Effector CD8-positive, alpha-beta T cell (primary cell): ENCODE results near the gene MRPL43.

Experiments
- DNase-seq: peaks from one replicate; lab custom pipeline; 2025; lab: John Stamatoyannopoulos, UW

Gene MRPL43

GRCh38 chr10:101020427-101021075 is 33.3 kb upstream of the MRPL43 start:
- DNase-seq: no peak

- no peak for DNase-seq
Observed at GRCh38 chr10:101019440-101019703, 32.1 kb upstream of the MRPL43 start.

- DNase-seq: peak; percentile 28
Observed at GRCh38 chr10:101018600-101019439, 31.5 kb upstream of the MRPL43 start.

GRCh38 chr10:101018118-101018599 is 30.9 kb upstream of the MRPL43 start:
- DNase-seq: no peak

GRCh38 chr10:101016814-101017213 is 29.5 kb upstream of the MRPL43 start:
- DNase-seq: no peak

GRCh38 chr10:101015582-101015973 is 28.3 kb upstream of the MRPL43 start:
- no peak for DNase-seq

GRCh38 chr10:101014966-101015581 is 27.8 kb upstream of the MRPL43 start:
- DNase-seq: no peak

GRCh38 chr10:101014230-101014884 is 27.1 kb upstream of the MRPL43 start:
- DNase-seq: peak; percentile 71

GRCh38 chr10:101013365-101013825 is 26.1 kb upstream of the MRPL43 start:
- no peak for DNase-seq

GRCh38 chr10:101012525-101013364 is 25.4 kb upstream of the MRPL43 start:
- DNase-seq: peak; percentile 67

- DNase-seq: no peak
Observed at GRCh38 chr10:101011517-101012423, 24.5 kb upstream of the MRPL43 start.

GRCh38 chr10:101010329-101010728 is 23.0 kb upstream of the MRPL43 start:
- DNase-seq: no peak

GRCh38 chr10:101008823-101009423 is 21.6 kb upstream of the MRPL43 start:
- DNase-seq: no peak

GRCh38 chr10:101007915-101008822 is 20.9 kb upstream of the MRPL43 start:
- DNase-seq: no peak

GRCh38 chr10:101007099-101007711 is 19.9 kb upstream of the MRPL43 start:
- DNase-seq: no peak

- no peak for DNase-seq
Observed at GRCh38 chr10:101006593-101007098, 19.3 kb upstream of the MRPL43 start.

GRCh38 chr10:101005869-101006567 is 18.7 kb upstream of the MRPL43 start:
- DNase-seq: no peak

GRCh38 chr10:101005361-101005760 is 18.1 kb upstream of the MRPL43 start:
- no peak for DNase-seq
